NCI-H1105 (cell line): ENCODE data around the gene AMN1.
"Not testable (repeated sequence)": the region's sequence is repeated elsewhere in the genome, so short reads cannot be mapped to it uniquely, and the experiment has no call there.

Experiments
- DNase-seq: peaks from one replicate; lab custom pipeline; 2025; lab: John Stamatoyannopoulos, UW

Gene AMN1

DNA sequence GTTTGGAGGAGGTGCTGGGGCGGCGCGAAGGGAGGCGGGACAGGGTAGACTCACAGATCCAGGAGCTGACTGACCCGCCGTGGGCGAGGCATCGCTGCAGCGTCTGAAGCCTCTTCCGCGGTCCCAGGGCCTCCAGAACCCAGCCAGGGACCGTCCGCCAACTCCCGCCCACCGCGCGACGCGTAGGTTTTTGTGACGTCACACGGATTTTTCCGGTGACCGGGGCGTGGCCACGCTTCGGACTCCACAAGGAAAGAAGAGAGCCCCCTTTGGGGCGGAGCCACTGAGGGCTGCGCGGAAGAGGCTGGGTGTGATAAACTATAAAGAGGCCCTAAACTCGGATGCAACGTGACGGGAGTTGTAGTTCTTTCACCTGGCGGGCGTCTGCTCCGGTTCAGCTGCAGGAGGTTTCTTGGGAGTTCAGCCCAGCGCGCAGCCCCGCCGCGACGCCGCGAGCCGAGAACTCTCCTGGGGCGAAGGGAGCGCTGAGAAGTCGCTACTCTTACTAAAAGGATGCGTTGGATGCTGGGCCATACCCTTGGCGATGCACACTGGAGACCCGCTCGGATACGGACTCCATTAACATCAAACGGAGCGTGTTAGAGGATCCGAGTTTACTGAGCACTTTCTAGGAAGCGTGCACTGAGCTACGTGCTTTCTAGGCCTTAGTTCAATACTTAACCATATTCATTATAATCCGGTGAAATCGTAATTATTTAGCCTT lies at the start of gene AMN1:
TSS of gene AMN1 (minus strand) at position 105 of the 724 bp plus-strand sequence. CDS start at position 92, 13 bp downstream.
- peak; percentile 98 for DNase-seq

DNA sequence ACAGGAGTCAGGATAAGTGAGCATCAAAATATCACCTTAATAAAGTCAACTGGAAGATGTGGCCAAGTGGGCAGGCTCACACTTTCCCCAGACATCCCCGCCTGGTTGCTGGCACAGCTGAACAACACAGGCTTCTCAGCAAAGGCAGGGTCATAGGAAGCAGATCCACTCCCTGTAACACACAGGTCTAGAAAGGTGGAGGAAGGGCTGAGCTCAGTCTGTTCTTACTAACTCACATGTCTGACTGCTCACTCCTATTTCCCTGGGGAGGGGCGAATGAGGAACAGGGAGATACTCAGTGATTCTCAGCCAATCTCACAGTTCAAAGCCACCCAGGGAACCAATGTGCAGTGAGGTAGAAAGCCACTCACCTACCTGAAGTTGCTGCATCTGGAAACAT lies 45.0 kb upstream of the AMN1 start:
- no peak for DNase-seq

GRCh38 chr12:31773223-31773750 lies 44.5 kb upstream of the AMN1 start:
- DNase-seq, result no peak

DNA sequence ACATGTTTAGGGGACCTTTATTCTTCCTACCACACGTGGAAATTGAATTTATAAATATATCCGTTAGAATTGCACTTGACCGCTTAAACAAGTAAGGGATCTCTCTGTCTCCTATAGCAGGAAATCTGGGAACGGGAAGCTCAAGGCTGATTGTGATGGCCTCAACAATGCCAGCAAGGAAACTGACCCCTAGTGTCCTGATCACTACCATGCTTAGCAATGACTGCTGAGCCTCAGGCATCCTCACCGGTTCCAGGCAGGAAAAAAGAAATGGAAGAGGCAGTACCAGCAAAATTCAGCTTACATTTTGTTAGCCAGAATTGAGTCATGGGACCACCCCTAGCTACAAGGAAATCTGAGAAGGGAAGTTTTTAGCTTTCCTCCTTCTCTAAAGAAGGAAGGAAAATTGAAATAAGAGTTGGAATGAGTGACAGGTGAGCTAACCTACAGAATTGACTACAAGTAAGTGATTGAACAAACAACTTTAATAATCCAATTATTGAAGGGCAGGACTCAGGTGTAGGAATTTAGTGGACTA lies 43.9 kb upstream of the AMN1 start:
- no peak for DNase-seq

DNA sequence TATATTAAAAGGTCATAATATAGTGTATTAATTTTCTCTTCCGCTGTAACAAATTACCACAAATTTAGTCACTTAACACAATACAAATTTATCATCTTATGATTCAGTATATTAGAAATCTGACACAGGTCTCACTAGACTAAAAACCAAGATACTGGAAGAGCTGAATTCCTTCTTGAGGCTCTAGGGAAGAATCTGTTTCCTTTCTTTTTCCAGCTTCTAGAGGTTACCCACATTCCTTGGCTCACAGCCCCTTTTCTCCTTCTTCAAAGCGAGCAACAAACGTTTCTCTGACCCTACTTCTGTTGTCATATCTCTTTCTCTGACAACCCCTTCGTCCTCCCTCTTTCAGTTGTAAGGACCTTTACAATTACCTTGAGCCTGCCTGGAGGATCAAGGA lies 43.4 kb upstream of the AMN1 start:
- DNase-seq, result no peak

DNA sequence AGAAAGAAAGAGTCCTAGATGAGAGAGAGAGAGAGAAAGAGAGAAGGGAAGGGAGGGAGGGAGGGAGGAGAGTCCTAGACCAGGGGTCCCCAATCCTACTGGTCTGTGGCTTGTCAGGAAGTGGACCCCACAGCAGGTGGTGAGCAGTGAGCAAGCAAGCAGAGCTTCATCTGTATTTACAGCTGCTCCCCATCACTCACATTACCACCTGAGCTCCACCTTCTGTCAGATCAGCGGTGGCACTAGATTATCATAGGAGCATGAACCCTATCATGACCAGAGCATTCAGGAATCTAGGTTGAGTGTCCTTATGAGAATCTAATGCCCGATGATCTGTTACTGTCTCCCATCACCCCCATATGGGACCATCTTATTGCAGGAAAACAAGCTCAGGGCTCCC lies 39.2 kb upstream of the AMN1 start:
- DNase-seq, result no peak

DNA sequence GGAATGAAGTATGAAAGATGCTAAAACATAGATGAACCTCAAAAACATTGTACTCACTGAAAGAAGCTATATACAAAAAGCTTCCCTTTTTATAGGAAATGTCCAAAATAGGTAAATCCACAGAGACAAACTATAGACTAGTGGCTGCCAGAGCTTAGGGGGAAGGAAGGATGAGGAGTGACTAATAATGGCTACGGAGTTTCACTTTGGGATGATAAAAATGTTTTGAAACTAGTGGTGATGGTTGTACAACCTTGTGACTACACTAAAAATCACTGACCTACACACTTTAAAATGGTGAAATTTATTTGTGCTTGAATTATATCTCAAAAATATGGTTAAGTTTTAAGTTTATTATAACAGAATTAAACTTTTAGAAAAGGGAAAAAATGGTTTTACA lies 37.1 kb upstream of the AMN1 start:
- no peak for DNase-seq

- DNase-seq, result no peak
Observed at GRCh38 chr12:31759632-31760459, 31.0 kb upstream of the AMN1 start.

GRCh38 chr12:31758297-31758696 lies 29.5 kb upstream of the AMN1 start:
- DNase-seq, result not testable (repeated sequence)

DNA sequence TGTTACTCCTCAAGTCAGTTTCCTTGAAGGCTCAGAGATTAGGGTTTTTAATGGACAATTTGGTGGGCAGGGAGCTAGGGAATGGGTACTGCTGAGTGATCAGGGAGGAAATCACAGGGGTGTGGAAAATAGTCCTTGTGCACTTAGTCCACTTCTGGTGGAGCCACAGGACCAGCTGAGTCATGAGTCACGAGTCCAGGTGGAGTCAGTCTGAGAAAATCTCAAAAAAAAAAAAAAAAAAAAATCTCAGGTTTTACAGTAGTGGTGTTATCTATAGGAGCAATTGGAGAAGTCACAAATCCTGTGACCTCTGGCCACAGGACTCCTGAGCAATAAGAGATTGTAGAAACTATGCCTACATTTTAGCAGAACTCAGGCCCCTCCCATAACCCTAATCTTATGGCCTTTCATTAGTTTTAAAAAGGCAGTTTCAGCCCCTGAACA lies 28.2 kb upstream of the AMN1 start:
- no peak for DNase-seq

GRCh38 chr12:31752450-31752849 lies 23.6 kb upstream of the AMN1 start:
- DNase-seq, result no peak

DNA sequence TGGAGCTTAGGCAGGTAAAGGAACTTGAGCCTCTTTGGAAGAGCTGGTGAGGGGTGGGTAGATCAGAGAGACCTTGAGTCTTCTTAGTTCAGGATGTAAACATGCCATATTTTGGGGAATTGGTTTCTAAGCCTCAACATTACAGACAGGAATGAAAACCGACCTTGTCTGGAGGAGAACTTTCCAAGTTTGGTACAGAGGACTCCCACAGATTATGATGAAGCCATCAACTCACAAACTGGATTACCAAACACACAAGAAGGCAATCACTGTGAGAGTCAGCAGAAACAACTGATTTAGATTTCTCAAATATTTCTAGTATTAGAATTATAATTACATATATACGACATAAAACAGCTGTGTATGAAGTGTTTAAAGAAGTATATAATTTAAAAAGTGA lies 22.3 kb upstream of the AMN1 start:
- DNase-seq, result no peak

GRCh38 chr12:31750747-31751039 lies 21.9 kb upstream of the AMN1 start:
- no peak for DNase-seq

DNA sequence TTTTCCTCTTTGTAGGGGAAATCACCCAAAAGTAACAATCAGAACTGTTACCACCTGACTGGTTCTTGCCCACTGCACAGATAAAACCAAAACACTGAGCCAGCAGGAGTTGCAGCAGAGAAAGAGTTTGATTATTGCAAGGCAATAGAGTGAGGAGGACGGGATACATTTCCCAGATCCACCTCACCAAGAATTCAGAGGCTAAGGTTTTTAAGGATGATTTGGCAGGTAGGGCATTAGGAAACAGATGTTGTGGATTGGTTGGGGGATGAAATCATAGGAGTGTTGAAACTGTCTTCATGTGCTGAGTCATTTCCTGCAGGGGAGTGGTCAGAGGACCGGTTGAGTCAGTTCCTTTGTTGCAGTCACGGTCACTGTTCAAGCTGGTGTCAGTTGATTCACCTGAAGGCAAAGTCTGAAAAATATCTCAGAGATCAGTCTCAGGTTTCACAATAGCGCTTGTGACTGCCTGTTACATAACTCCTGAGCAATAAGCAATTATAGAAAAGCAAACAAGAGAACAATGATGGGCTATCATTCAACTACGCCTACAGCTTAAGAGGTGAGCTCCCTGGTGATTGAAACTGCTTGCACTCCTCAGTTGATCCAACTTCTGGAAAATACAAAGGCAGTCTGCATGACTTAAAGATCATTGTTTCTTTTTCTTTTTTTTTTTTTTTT lies 20.3 kb upstream of the AMN1 start:
- peak; percentile 97 for DNase-seq

DNA sequence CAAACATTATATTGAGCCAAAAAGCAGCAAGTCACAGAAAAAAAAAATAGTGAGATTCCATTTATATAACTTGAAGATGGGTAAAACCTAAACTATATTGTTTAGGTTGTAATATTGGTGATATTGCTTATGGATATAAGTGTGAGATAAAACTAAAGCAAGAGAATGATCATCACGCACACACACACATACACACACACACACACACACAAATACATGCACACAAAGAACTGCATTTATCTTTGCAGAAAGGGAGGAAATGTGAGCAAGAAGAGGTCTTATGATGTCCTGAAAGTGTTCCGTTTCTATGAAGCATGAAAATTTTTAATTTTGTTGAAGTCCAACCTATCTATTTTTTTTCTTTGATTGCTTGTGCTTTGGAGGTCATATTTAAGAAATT lies 16.4 kb upstream of the AMN1 start:
- no peak for DNase-seq

DNA sequence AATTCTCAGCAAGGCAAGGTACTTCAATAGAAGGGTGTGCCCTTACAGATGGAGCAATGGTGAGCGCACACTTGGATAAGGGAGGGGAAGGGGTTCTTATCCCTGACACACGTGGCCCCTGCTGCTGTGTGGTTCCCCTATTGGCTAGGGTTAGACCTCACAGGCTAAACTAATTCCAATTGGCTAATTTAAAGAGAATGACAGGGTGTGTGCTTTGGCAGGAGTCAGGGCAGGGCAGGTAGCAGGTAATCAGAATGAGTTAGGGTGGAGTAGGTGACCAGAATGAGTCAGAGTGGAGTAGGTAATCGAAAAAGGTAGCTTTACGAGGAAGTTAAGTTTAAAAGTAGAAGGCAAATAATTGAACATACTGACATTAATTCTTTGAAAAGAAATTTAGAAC lies 15.5 kb upstream of the AMN1 start:
- DNase-seq, result not testable (repeated sequence)

DNA sequence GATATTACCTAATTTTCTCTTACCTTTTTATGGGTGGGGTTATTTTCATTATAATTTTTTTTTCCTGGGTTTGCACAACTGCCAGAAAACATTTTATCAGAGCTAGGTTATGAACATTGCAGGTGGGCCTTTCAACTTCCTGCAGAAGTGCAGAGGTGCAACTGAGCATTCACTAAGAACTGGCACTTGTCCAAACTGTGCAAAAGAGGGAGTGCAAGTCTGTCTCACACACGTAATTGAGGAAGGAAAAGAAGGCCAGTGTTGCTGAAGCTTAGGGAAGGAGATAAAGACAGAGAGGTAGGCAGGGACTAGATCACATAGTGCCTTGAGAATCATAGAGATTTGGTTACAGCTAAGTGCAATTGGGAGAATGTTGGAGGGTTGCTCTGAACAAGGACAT lies 14.1 kb upstream of the AMN1 start:
- no peak for DNase-seq

DNA sequence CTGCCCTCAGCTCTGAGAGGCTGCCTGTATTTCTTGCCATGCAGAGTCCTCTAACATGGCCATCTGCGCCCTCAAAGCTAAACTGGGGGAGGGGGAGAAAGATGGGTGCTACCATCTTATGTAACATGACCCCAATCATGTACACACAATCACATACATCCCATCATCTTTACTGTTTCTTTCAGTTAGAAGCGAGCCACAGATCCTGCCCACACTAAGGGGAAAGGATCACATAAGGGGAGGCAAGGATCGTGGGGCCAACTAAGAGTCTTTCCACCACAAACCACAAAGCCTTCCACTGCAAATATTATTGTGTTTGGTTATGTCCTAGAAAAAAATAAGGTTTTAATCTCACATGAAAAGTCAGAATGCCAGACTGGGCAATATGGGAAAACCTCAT lies 11.8 kb upstream of the AMN1 start:
- no peak for DNase-seq

GRCh38 chr12:31737763-31738162 lies 8.9 kb upstream of the AMN1 start:
- DNase-seq, result no peak

- DNase-seq, result no peak
Observed at GRCh38 chr12:31737345-31737744, 8.5 kb upstream of the AMN1 start.

GRCh38 chr12:31736472-31736871 lies 7.7 kb upstream of the AMN1 start:
- DNase-seq, result no peak
